ENCODE measurements around the gene RNF130.
"Not testable (repeated sequence)": the region's sequence is repeated elsewhere in the genome, so short reads cannot be mapped to it uniquely, and the experiment has no call there.

RNF130 gene

DNA sequence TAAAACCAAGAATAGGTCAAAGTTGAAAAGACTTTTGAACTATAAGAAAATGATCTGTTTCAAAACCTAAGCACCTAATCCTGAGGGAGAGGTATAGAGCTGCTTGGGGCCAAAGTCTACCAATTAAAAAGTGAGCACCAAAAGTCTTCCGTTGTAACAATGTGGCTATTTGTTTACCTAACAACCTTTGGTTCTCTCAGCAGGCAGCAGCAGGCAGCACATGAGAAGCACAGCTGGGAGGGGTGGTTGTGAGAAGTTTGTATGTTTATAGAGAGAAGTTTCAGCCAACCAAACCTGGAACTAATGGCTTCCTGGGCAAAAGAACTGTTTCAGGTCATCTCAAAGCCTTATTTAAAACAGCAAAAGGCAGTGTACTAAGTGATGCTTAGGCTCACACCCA is 104.1 kb downstream of the RNF130 start:
- no peak for DNase-seq

DNA sequence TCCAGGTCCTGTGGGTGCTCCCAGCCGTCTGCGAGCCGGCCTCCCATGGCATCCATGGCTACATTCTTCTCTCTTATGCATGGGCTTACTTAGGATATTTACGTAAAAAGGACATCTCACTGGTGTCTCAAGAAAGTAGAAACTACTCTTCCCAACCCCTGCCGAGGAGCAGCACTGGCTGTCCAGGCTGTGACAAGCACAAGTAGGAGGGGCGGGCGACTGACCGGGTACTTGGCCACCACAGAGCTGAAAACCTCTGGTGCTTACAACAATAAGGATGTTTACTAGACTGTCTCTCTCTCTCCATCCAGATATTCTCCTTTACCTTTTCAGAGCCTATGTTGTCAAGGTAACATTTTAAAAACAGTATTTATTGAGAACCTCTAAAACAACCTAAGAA is 107.5 kb downstream of the RNF130 start:
- no peak for DNase-seq

DNA sequence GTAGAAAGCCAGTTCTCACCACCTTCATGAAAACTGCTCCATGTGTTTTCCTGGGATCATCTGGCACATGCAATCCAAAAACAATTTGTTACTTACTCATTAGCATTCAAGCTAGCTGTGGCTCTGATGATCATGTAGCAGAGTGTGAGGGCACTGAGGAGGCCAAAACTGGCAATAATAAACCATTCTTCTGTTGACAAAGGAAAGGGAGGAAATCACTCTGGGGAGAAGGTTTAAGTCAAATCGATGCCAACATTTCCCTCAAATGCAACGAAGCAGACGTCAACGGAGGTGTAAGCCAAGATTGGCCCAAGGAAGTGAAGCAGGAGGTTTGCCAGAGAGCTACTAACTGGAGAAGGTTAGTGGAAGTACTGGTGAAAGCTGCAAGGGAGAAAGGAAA is 108.2 kb downstream of the RNF130 start:
- no peak for DNase-seq

DNA sequence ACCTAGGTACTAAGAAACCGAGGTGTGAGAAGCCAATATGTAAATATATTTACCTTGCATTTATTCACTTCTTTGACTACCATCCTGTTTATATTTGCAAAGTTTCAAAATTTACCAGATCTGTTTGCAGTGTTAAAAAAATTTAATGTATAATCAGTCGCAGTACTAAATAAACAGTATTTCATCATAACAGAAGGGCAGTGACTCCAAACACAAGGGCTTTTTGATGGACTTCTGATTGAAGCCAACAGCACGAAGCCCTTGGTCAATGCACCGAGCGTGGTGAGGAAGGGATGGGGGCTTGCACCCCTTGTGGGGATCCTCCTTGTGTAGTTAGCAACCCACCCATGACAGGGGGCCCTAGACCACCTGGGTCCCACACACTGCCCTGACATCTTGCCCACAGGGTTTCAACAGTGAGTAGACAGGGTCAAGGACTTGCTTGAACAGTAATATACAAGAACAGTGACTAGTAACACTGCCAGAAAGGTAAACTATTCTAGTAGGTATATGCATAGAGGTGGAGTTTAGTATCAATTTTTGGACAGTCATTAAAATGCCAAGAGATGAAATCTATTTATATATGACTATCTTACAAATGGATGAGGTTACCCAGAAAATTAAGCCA is 111.2 kb downstream of the RNF130 start:
- no peak for DNase-seq

DNA sequence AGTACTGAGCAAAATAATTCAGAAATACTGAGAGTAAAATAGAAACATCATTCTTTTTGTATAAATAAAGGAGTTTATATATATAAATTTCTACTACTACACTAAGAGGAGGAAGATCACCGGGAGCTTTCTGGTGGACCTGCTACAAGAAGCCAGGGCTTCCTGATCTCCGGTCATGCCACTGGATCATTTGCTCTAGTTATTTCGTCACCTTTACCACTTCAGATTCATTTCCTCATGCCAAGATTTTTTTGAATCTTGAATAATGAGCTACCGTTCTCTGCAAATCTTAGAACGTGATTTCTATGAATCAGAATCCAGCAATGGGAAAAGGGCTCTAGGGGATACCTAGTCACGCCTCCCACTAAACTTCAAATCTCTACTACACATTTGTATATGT is 111.9 kb downstream of the RNF130 start:
- DNase-seq: no peak

DNA sequence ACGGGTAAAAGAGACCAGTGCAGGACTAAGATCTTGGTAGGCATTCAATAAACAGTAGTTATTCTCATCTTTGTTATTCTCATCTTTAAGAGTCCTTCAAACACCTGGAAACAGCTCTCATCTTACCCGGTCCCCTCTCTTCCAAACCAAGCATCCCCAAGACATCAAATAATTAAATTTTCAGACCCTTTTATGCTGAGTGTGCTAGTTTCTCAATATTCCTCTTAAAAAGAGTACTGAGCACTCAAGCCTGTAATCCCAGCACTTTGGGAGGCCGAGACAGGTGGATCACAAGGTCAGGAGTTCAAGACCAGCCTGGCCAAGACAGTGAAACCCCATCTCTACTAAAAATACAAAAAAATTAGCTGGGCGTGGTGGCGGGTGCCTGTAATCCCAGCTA is 112.4 kb downstream of the RNF130 start:
- DNase-seq: not testable (repeated sequence)

DNA sequence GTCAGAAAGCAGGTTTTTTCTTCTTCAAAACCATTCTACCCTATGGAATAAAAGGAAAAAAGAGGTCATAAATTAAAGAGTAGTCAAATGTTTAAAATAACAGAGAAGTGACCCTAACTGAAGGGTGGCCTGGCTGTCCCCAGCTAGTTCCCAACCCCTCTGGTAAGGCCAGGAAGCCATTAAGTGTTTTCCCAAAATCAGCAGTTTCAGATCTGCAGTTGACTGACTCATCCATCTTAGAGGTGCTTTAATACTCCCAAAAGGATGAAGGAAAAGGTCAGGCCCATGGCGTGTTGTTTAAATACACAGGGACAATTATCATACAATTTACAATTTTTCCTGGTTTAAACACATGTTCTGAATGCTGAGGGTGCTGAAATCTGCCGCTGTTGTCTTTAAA is 115.9 kb downstream of the RNF130 start:
- DNase-seq: no peak

DNA sequence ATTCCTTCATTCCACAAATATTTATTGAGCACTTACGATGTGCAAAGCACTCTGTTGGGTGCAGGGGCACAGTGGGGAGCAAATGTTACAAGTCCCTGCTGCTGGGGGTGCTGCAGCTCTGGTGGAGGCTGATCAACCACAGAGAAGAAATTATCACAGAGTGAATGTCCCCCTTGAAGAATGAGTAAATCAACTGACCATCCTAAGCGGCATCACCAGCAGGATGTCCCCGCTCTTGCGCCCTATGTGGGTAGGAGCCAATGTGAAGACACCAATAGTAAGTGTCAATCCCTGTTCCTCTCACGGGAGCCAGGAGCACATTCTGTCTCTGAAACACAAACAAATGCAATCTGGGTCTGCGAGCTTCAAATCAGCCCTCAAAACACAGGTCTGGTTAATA is 116.5 kb downstream of the RNF130 start:
- no peak for DNase-seq

DNA sequence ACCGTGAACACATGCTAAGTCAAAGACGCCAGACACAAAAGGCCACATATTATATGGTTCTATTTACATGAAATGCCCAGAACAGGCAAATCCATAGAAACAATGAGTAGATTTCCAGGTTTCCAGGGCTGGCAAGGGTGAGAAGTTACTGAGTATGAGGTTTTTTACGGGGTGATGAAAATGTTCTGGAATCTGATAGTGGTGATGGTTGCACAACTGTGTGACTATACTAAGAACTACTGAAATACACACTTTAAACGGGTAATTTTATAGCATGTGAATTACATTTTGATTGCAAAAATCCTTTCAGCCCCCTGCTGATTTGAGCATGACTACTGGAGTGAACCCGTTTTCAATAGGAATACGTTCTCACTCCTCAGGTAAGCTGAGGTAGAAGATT is 117.1 kb downstream of the RNF130 start:
- no peak for DNase-seq

DNA sequence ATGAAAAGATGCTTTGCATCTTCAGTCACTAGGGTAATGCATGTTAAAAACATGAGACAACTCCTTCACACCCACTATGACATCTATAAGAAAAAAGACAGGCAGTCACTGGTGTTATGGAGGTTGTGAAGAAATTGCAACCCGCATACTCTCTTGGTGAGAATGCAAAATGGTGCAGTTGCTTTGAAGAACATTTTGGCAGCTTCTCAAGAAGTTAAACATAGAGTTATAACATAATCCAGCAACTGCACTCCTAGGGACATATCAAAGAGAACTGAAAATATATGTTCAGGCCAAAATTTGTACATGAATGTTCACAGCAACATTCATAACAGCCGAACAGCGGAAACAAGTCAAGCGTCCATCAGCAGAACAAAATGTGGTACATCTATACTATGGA is 117.6 kb downstream of the RNF130 start:
- no peak for DNase-seq

DNA sequence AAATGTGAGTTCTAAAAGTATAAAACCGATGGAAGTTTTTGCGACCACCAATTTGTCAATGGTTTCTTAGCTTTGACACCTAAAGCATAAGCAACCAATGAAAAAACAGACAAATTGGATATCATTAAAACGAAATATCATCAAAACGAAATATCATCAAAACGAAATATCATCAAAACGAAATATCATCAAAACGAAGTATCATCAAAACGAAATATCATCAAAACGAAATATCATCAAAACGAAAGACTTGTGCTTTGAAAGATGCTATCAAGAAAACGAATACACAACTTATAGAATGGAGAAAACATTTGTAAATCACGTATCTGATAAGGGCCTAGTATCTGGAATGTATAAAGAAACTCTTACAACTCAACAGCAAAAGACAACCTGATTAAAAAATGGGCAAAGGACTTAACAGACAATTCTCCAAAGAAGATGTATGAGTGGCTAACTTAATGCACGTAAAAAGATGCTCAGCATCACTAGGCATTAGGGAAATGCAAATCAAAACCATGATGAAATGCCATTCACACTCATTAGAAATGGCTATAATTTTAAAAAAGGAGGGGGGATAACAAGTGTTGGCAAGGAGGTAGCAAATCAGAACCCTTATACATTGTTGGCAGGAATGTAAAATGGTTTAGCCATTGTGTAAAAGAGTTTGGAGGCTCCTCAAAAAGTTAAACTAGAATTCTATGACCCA is 134.4 kb downstream of the RNF130 start:
- DNase-seq: no peak

DNA sequence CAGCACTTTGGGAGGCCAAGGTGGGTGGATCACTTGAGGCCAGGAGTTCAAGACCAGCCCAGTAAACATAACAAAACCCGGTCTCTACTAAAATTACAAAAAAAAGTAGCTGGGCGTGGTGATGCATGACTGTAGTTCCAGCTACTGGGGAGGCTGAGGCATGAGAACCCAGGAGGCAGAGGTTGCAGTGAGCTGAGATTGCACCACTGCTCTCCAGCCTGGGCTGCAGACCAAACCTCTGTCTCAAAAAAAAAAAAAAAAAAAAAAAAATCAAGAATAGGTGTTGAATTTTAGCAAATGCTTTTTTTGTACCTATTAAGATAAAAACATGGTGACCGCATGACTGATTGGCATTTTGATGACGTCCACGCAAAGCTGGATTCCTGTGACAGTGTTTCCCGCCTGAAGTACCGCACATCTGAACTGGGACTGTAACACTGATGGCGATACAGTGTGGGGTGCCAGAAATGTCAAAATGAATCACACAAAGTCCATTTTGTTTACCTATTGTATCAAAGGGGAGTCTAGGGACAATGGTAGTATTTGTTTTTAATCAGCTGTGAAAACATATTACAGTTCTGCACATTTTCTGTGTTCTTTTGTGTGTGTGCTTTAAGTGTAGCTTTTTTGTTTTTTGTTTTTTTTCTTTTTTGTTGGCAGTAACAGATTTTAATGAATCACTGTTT is 140.6 kb downstream of the RNF130 start:
- DNase-seq: no peak

DNA sequence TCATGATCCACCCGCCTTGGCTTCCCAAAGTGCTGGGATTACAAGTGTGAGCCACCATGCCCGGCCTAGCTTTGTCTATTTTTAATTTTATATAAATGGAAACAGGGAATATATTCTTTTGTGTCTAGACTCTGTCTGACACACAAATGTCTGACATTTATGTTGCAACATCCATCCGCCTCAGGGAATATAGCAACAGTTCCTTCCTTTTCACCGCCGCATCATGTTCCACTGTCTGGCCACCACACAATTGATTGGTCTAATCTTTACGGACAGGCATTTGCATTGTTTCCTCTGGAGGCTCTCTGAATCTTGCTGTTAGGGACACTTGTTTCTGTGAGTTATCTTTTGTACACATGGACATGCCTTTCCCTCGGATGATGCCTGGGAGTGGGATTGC is 143.7 kb downstream of the RNF130 start:
- no peak for DNase-seq

DNA sequence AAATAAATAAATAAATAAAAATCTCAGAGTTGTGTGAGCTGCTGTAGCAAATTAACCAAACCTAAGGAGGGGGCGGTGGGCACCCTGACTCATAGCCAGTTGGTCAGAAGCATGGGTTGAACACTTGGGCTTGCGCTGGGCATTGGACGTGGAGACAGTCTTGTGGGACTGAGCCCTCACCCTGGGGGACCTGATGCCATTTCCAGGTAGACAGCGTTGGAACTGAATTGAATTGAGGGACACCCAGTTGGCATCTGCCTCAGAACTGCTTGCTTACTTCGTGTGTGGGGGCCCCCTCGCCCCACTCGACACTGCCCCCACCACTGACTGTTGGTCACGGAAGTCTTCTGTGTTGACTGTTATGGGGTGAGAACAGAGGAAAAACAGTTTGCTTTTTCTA is 144.9 kb downstream of the RNF130 start:
- DNase-seq: no peak

DNA sequence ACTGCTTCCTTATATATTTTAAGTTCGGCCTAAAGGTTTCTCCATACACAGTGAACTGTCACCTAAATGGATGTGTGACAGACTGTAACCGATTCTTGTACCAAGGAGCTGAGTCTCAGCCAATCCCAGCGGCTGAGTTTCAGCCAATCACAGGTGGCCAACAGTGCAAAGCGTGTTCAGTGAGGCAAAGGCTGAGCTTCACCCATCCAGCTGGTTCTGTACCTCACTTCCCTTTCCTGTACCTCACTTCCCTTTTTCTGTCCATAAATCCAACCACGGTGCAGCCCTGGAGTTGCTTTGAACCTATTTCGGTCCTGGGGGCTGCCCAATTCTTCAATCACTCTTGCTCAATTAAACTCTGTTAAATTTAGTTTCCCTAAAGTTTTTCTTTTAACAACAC is 148.1 kb downstream of the RNF130 start:
- no peak for DNase-seq

DNA sequence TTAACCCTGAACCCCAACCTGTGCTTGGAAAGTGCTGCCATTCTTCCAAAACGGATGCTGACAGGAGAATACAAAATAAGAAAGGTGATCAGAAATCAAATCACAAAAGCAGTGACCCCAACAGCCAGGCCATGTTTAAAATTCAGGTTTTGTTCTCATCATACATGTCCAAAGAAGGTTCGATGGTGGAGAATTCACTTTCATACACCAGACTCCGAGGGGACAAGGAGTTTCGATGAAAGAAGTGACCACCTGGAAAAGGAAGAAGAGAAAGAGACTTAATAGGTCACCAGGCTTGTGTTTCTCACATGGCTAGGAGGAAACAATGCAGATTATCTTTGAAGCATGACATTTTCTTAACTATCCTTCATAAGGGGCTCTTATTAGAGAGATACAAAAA is 151.4 kb downstream of the RNF130 start:
- no peak for DNase-seq

DNA sequence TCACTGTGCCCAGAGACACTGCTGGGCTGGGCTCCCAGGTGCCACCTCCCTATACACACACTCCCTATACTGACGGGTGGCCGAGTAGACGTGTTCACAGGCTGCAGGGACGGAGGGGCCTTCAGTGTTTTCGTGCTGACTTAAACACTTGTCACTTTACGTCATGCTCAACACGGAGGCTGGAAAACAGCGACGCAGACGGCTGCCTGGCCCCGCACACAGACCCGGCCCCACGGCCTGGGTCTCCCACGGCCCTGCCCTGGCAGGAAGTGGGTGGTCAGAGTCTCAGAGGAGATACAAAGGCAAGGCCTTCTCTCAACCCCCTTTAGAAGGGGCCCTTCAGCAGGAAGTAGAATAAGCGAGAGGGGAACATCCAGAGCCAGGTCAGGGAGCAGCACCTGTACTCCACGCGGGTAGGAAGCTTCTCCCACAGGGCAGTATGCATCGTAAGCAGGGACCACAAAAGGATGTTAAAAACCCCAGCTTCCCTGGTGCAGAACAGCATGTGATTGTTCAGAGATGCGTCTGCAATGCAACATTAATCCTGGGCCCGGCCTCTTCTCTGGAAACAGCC is 152.0 kb downstream of the RNF130 start:
- DNase-seq: no peak

DNA sequence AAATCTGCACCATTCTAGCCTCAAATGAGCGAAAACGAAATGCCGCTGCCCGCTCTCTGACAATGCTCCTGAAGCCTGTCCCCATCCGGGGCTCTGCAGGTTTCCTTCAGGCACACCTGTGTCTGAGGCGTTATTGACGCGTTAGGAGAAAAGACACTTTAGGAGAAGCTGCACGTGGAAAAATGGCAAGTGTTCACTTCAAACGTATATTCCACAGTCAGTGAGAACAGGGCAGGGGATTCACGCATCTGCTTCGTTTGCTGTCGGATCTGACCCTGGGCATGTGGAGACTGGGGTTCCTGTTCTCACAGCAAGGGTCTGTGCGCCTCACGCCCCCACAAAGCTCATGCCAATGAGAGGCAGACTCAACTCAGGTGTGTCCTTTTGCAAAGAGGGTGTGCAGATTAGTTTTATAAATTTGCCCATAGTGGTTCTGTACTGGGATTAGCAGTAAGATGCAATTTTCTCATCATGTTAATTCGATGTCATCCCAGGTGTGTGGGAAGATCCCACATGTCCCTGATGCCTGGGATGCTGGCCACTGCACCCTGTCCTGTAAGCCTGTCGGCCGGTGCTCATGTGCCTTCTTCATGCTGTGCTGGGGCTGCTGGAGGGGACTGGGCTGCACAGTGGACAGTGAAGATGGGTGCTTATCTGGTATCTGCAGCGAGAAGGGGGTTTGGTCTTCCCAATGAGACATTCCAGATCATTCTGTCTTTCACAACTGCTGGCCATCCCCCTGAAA is 152.6 kb downstream of the RNF130 start:
- no peak for DNase-seq

DNA sequence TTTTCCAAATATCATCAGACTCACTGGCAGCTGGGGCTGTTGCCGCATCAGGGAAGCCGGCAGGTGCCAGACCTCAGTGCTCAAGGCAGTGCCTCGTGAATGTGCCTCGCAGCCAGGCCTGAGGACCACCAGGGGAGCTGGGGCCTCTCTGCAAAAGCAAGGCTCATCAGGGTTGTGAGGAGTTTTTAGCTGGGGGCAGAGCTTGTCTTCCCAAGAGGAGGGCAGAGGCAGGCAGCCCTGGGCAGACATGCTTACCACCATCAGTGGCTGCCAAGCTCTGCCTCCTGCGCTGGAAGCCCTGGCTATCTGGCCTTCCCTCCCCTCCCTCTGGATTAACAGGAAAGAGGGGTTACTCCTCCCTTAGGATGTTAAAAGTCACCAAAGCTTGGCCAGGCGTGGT is 155.0 kb downstream of the RNF130 start:
- DNase-seq: no peak

DNA sequence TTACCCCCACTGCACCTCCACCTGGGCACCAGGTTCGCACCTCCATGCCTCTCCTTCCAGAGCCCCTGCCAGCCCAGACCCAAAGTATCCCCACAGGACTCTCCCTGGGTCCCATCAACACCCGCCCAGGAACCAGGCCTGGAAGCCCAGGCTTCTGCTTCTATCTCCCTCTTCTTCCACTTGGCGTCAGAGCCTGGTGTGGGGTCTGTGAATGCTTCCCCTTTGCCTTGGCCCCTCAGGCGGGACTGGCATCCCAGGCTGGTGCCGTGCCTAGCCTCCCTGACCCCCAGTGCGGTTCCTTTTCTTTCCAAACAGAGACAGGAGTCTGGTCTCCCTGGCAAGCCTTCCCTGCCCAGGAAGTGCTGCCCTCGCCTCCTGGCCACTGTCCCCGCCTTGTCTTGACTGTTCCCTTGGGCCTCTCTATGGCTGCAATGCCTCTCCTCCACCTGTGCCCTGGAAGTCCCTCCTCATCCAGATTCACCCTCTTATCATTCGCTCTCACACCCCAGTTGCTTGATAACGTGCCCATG is 156.1 kb downstream of the RNF130 start:
- no peak for DNase-seq

DNA sequence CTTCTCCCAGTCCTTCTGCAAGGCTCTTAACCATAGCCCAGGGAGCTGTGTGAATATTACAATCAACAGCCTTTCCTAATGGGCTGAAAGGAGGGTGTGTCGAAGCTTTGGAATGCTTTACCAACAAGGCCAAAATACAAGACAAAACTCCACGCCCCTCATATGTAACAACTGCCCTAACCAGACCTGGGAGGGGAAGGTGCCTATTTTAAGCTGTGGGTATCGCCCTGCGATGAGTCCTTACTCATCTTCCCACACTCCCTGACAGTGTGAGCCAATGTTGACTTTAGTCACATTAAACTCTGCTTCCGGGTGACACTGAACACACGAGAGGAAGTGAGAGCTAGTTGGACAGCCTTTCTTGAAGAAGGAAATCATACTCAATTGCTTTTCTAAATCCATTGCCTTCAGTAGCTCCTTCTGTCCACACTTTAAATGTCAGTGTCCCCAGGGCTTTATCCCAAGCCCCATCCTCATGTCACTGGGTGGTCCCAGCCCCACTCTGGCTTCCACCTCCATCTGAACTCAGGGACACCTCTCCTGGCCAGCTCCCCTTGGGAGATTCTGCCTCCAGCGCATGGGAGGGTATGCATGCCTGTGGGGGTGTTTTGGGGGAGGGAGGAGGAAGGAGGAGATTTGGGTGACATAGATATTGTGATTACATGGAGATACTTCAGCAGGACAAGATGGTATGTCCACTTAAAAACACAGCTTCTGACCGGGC is 157.4 kb downstream of the RNF130 start:
- no peak for DNase-seq

DNA sequence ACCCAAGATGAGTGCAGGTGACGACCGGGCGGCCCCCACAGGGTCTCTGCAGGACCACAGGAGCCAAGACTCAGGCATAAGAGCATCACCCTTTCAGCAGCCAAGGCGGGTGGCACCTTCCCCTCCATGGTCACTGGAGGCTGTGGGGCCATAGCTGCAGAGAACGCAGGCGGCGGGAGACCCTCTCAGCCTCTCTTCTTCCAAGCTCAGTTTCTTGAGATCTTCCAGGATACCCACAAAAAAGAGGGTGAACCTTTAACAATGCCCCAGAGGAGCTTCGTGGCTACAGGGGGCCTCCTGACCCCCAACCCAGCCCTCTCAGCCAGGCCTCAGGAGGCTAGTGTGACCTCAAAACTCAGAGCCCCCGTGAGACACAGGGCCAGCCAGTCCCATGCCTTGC is 158.1 kb downstream of the RNF130 start:
- DNase-seq: no peak

Data from CD4-positive, alpha-beta T cell treated with Interleukin-6 for 4 hours (primary cell).